ENCODE data around the gene CDHR5.

GRCh38 chr11:624705-625635, at the start of gene CDHR5:
- TF ChIP-seq EZH2 (IDR thresholded peaks at IDR 0.05; ENCODE audit: borderline replicate concordance, low read depth, low read length, severe bottlenecking), result no peak
- TF ChIP-seq, protein P1, sequence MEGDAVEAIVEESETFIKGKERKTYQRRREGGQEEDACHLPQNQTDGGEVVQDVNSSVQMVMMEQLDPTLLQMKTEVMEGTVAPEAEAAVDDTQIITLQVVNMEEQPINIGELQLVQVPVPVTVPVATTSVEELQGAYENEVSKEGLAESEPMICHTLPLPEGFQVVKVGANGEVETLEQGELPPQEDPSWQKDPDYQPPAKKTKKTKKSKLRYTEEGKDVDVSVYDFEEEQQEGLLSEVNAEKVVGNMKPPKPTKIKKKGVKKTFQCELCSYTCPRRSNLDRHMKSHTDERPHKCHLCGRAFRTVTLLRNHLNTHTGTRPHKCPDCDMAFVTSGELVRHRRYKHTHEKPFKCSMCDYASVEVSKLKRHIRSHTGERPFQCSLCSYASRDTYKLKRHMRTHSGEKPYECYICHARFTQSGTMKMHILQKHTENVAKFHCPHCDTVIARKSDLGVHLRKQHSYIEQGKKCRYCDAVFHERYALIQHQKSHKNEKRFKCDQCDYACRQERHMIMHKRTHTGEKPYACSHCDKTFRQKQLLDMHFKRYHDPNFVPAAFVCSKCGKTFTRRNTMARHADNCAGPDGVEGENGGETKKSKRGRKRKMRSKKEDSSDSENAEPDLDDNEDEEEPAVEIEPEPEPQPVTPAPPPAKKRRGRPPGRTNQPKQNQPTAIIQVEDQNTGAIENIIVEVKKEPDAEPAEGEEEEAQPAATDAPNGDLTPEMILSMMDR (IDR thresholded peaks at IDR 0.05; ENCODE audit: borderline replicate concordance, extremely low read depth, low read length, poor library complexity, severe bottlenecking), result no peak
